EH (cell line): ENCODE measurements around the gene VIL1.

Experiments used
- DNase-seq: peaks from one replicate; pipeline ENCODE4 v3.0.0-alpha.2; 2015; ENCODE audit warnings: low read depth

The VIL1 gene

GRCh38 chr2:218395090-218395444 is 23.9 kb upstream of the VIL1 start:
- no peak for DNase-seq

- DNase-seq, result no peak
Observed at GRCh38 chr2:218395456-218395825, 23.5 kb upstream of the VIL1 start.

GRCh38 chr2:218395826-218396687 is 22.9 kb upstream of the VIL1 start:
- peak; percentile 96 for DNase-seq

- DNase-seq, result peak; percentile 81
Observed at GRCh38 chr2:218396688-218397462, 22.0 kb upstream of the VIL1 start.

GRCh38 chr2:218397463-218397819 is 21.5 kb upstream of the VIL1 start:
- DNase-seq, result no peak

- peak; percentile 93 for DNase-seq
Observed at GRCh38 chr2:218397820-218398436, 21.0 kb upstream of the VIL1 start.

GRCh38 chr2:218398437-218399390 is 20.2 kb upstream of the VIL1 start:
- peak; percentile 85 for DNase-seq

GRCh38 chr2:218399391-218400166 is 19.3 kb upstream of the VIL1 start, which contains the start of gene CTDSP1:
Gene CTDSP1 (plus strand): TSS chr2:218399868. CDS start chr2:218400091, 223 bp downstream.
- peak; percentile 97 for DNase-seq

- DNase-seq, result peak; percentile 41
Observed at GRCh38 chr2:218400167-218400929, 18.6 kb upstream of the VIL1 start.

- no peak for DNase-seq
Observed at GRCh38 chr2:218400930-218401881, 17.7 kb upstream of the VIL1 start.

- DNase-seq, result no peak
Observed at GRCh38 chr2:218401890-218402289, 17.0 kb upstream of the VIL1 start.

GRCh38 chr2:218402491-218402901 is 16.4 kb upstream of the VIL1 start:
- no peak for DNase-seq

- no peak for DNase-seq
Observed at GRCh38 chr2:218402911-218403411, 16.0 kb upstream of the VIL1 start.

- DNase-seq, result no peak
Observed at GRCh38 chr2:218403810-218404209, 15.1 kb upstream of the VIL1 start.

- no peak for DNase-seq
Observed at GRCh38 chr2:218404351-218405085, 14.4 kb upstream of the VIL1 start.

- DNase-seq, result no peak
Observed at GRCh38 chr2:218405086-218405745, 13.7 kb upstream of the VIL1 start.

GRCh38 chr2:218405746-218406208 is 13.1 kb upstream of the VIL1 start:
- DNase-seq, result no peak
